Stimulated activated CD8-positive, alpha-beta memory T cell treated with anti-CD3 and anti-CD28 coated beads, Interleukin-7, amount 100 ng/mL, for 48 hours (primary cell): Measurements from ENCODE around the gene PSMD6.

Experiments used
- DNase-seq, 2 donors: peaks; one replicate each; pipeline ENCODE4 v3.0.0-alpha.2; 2020; ENCODE audit warnings: low read depth in 1 of 2; ENCODE audit errors: extremely low read depth in 1 of 2

PSMD6 gene

GRCh38 chr3:63961891-63962290, 61.4 kb downstream of the PSMD6 start:
- no peak for DNase-seq
